ENCODE results near the gene RNF114.
"Not testable (repeated sequence)": the region's sequence is repeated elsewhere in the genome, so short reads cannot be mapped to it uniquely, and the experiment has no call there.

The RNF114 gene

GRCh38 chr20:49987015-49987867, 51.0 kb downstream of the RNF114 start:
- DNase-seq (ENCODE audit: low read depth), result no peak

- no peak for DNase-seq (ENCODE audit: low read depth)
These were observed 51.9 kb downstream of the RNF114 start for GRCh38 chr20:49987868-49988690.

GRCh38 chr20:49989234-49990065, 53.3 kb downstream of the RNF114 start:
- no peak for DNase-seq (ENCODE audit: low read depth)

- no peak for DNase-seq (ENCODE audit: low read depth)
These were observed 54.1 kb downstream of the RNF114 start for GRCh38 chr20:49990271-49990720.

- no peak for DNase-seq (ENCODE audit: low read depth)
These were observed 57.1 kb downstream of the RNF114 start for GRCh38 chr20:49993301-49993751.

GRCh38 chr20:49995586-49995985, 59.4 kb downstream of the RNF114 start:
- no peak for DNase-seq (ENCODE audit: low read depth)

- not testable (repeated sequence) for DNase-seq (ENCODE audit: low read depth)
These were observed 62.4 kb downstream of the RNF114 start for GRCh38 chr20:49998478-49999188.

GRCh38 chr20:49999329-49999728, 63.1 kb downstream of the RNF114 start:
- no peak for DNase-seq (ENCODE audit: low read depth)

- not testable (repeated sequence) for DNase-seq (ENCODE audit: low read depth)
These were observed 64.5 kb downstream of the RNF114 start for GRCh38 chr20:50000548-50001222.

- DNase-seq (ENCODE audit: low read depth), result no peak
These were observed 65.7 kb downstream of the RNF114 start for GRCh38 chr20:50001784-50002311.

- no peak for DNase-seq (ENCODE audit: low read depth)
These were observed 67.1 kb downstream of the RNF114 start for GRCh38 chr20:50003253-50003656.
